Measurements from ENCODE around the gene CD8B.
"Not testable (repeated sequence)": the region's sequence is repeated elsewhere in the genome, so short reads cannot be mapped to it uniquely, and the experiment has no call there.

Gene CD8B

DNA sequence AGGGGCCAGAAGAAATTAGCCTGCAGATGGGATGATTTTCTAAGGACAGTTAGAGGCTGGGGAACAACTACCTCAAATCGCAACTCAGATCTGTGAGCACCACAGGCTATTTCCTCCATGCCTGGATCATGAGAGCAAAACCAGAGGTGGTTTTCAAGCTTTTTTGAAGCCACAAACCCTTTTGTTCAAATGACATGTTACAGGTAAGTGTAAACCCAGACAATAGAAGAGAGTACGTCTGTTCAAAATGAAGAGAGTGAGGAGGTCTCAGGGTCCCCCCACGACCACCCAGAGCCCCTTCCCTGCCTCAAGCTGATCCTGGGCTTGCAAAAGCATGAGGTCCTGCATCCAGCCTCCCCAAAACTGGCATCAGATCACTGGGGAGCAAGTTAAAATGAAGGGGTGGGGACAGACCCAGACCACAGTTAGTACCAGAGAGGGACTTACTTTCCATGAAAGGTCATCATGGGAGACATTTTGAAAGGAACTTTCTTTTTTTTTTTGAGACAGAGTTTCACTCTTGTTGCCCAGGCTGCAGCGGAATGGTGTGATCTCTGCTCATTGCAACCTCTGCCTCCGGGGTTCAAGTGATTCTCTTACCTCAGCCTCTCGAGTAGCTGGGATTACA is 19.0 kb downstream of the CD8B start:
- H3K9me3 Mint-ChIP-seq; H3K36me3 Mint-ChIP-seq (ENCODE audit: low read depth); H3K27me3 Mint-ChIP-seq (ENCODE audit: low read depth); H3K4me3 Mint-ChIP-seq: not testable (repeated sequence)
- H3K27ac Mint-ChIP-seq: peak overlapping the region; percentile 27
- peaks cover 16% of the 10 kb centered on the region for H3K4me1 Mint-ChIP-seq (ENCODE audit: low read depth)

DNA sequence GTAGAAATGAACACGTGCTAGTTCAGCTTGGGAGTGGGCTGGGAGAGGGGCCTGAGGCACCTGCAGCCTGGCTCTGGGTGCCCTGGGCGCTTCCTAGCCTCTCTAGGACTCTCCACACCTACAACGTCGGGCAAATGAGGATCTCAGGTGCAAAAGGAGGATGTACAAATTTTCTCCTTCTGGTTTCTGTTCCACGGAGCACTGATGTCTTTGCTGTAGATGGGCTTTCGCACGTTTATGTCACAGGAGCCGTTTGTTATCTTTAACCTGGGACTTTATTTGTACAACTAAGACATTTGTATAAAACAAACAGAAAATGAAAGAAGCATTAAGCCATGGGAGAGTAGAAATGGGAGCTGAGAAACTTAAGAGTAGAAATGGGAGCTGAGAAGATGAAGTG is 20.4 kb downstream of the CD8B start:
- not testable (repeated sequence) for H3K27ac Mint-ChIP-seq; H3K27me3 Mint-ChIP-seq (ENCODE audit: low read depth); H3K4me3 Mint-ChIP-seq; H3K9me3 Mint-ChIP-seq; H3K36me3 Mint-ChIP-seq (ENCODE audit: low read depth)
- H3K4me1 Mint-ChIP-seq (ENCODE audit: low read depth): peaks cover 21% of the 10 kb centered on the region

DNA sequence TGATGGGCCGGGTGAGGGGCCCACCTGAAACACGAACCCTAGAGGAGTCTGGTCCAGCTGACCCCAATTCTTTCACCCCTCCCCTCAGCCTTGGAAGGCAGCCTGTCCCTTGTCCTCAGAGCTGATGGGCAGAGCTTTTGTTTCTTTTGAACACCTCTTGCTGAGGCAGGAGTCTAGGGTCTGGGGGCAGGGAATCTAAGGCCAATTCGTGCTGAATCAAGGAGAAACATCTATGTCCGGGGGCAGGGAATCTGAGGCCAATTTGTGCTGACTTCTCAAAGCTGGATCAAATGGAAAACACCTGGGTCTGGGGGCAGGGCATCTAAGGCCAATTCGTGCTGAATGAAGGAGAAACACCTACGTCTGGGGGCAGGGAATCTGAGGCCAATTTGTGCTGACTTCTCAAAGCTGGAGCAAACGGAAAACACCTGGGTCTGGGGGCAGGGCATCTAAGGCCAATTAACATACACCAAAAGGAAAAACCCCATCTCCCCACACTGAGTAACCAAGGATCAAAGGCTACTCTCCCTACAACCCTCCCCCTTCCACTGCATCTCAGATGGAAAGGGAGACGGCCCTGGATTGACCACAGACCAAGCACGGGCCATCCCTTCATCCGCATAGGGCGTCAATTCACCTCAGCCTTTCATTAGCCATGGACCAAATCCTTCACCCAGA is 21.7 kb downstream of the CD8B start:
- not testable (repeated sequence) for H3K4me3 Mint-ChIP-seq; H3K9me3 Mint-ChIP-seq; H3K27ac Mint-ChIP-seq; H3K27me3 Mint-ChIP-seq (ENCODE audit: low read depth); H3K36me3 Mint-ChIP-seq (ENCODE audit: low read depth)
- peaks cover 21% of the 10 kb centered on the region for H3K4me1 Mint-ChIP-seq (ENCODE audit: low read depth)

DNA sequence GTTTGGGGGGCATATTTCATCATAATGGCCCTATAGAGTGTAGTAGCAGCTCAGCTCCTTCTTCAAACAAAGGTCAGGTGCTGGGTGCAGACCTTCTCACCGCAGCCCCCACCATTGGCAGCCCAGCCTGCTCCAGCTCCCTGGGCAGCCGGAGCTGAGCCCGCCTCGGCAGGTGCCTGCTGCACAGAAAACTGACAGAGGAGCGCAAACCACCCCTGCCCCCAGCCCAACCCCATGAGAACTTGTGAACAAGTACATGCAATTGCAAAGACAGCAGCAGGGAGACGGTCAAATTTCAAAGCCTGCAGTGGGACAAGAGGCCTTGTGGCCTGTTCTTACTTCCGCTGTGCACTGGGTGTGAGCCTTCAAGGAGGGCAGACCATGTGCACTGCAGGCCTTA is 22.2 kb downstream of the CD8B start:
- peaks cover 21% of the 10 kb centered on the region for H3K4me1 Mint-ChIP-seq (ENCODE audit: low read depth)
- H3K27ac Mint-ChIP-seq; H3K4me3 Mint-ChIP-seq; H3K9me3 Mint-ChIP-seq; H3K27me3 Mint-ChIP-seq (ENCODE audit: low read depth); H3K36me3 Mint-ChIP-seq (ENCODE audit: low read depth): not testable (repeated sequence)

DNA sequence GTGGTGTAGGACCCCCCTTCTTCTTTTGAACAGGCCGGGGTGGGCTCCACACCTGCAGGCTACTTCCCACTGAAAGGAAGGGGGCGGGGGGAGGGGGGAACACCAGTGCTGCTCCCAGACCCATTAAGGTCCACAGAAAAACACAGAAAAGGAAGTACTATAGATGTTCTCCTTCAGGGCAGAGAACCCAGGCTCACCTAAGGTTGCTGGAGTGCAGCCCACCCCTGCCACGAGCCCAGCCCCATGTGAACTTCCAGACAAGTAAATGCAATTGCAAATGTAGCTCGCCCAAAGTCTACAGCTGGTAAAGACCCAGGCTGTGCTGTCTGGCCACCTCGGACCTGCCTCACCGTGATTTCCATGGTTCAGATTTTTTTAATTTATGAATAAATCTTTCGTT is 24.0 kb downstream of the CD8B start:
- not testable (repeated sequence) for H3K36me3 Mint-ChIP-seq (ENCODE audit: low read depth); H3K27ac Mint-ChIP-seq; H3K9me3 Mint-ChIP-seq; H3K4me3 Mint-ChIP-seq; H3K27me3 Mint-ChIP-seq (ENCODE audit: low read depth)
- peaks cover 18% of the 10 kb centered on the region for H3K4me1 Mint-ChIP-seq (ENCODE audit: low read depth)

DNA sequence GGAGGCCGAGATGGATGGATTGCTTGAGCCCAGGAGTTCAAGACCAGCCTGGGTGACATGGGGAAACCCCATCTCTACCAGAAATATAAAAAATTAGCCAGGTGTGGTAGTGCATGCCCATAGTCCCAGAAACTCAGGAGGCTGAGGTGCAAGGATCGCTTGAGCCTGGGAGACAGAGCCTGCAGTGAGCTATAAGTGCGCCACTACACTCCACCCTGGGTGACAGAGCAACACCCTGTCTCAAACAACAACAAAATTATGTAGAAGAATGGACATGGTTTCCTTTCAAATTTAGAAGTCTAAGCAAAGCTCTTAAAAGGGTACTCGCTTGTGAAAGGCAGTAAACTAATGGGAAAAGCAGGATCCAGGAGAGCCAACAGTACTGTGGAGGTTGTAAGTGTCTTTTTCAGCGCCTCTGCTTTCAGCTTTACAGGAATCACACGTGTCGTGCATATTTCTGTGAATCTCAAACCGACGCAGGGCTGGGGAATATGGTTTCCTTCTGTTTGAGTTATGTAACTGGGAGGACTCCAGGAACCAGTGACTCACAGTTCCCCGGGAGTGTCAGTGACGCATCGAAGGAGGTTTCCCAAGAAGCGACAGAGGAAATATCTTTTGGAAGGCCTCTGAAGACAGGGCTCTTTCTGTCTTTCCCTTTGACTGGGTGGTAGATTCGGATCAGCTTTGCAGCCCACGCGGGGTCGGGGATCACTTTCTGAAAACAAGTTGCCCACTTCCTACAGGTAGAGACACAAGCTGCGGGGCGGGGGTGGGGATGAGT is 24.6 kb downstream of the CD8B start:
- H3K27ac Mint-ChIP-seq; H3K27me3 Mint-ChIP-seq (ENCODE audit: low read depth); H3K4me3 Mint-ChIP-seq; H3K9me3 Mint-ChIP-seq; H3K36me3 Mint-ChIP-seq (ENCODE audit: low read depth): not testable (repeated sequence)
- peaks cover 11% of the 10 kb centered on the region for H3K4me1 Mint-ChIP-seq (ENCODE audit: low read depth)

DNA sequence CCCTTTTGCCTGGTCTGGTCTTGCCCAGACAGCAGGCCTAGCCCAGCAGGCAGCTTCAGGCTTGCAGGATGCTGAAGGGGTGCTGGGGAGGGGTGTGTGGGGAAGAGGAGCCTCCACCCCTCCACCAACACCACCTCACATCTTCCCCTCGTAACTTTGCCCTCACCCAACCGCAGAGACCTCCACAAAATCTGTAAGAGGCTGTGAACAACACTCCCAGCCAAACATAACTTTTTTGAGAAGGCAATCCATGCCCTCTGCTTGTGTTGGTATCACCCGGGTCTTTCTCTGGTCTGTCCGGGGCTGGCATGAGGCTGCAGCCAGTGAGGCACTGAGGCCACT is 26.2 kb downstream of the CD8B start:
- not testable (repeated sequence) for H3K27ac Mint-ChIP-seq; H3K4me3 Mint-ChIP-seq; H3K4me1 Mint-ChIP-seq (ENCODE audit: low read depth); H3K9me3 Mint-ChIP-seq; H3K36me3 Mint-ChIP-seq (ENCODE audit: low read depth); H3K27me3 Mint-ChIP-seq (ENCODE audit: low read depth)

DNA sequence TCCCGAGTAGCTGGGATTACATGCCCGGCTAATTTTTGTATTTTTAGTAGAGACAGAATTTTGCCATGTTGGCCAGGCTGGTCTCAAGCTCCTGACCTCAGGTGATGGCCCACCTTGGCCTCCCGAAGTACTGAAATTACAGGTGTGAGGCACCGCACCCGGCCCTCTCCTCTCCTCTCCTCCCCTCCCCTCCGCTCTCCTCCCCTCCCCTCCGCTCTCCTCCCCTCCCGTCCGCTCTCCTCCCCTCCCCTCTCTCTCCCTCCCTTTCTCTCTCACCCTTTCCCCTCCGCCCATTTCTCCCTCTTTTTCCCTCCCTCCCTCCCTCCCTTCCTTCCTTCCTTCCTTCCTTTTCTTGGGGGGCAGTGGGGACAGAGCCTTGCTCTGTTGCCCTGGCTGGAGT is 28.4 kb downstream of the CD8B start:
- Mint-ChIP-seq H3K4me3 (no peak overlapping the region), H3K4me1 (ENCODE audit: low read depth) (peaks cover 9% of the 10 kb centered on the region)

DNA sequence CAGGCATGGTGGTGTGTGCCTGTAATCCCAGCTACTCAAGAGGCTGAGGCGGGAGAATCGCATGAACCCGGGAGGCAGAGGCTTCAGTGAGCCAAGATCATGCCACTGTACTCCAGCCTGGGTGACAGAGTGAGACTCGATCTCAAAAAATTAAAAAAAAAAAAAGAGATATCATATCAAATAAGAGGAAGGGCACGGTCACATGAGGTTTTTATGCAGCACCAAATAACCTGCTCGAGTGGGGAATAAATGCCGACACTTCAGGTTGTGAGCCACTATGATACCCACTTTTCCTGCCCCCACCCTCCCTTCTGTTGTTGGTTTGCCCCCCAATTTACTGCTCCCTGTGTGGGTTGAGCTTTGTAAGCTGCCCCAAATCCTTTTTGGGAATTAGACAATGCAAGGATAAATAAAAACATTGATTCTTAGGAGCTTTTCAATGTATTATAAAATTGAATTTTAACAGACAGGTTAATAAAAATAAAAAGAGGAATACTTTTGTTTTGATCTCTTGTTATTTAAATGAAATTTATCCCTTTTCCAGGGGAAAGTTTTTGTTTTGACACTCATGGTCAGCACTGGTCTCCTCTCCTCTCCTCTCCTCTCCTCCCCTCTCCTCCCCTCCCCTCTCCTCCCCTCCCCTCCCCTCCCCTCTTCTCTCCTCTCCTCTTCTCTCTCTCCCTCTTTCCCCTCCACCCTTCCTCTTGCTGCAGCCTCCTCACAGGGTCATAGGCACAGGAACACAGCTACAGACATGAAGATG is 29.2 kb downstream of the CD8B start:
- no peak overlapping the region for H3K27ac Mint-ChIP-seq
- peaks cover 8% of the 10 kb centered on the region for H3K4me1 Mint-ChIP-seq (ENCODE audit: low read depth)
- no peaks in the 10 kb centered on the region for H3K27me3 Mint-ChIP-seq (ENCODE audit: low read depth)
- no peaks in the 10 kb centered on the region for H3K9me3 Mint-ChIP-seq
- H3K36me3 Mint-ChIP-seq (ENCODE audit: low read depth): no peaks in the 10 kb centered on the region
- no peak overlapping the region for H3K4me3 Mint-ChIP-seq

More for the DNA sequence above, 28.4 kb downstream of the CD8B start:
- Mint-ChIP-seq H3K36me3 (ENCODE audit: low read depth) (no peaks in the 10 kb centered on the region), H3K9me3 (no peaks in the 10 kb centered on the region), H3K27ac (no peak overlapping the region), H3K27me3 (ENCODE audit: low read depth) (no peaks in the 10 kb centered on the region)

DNA sequence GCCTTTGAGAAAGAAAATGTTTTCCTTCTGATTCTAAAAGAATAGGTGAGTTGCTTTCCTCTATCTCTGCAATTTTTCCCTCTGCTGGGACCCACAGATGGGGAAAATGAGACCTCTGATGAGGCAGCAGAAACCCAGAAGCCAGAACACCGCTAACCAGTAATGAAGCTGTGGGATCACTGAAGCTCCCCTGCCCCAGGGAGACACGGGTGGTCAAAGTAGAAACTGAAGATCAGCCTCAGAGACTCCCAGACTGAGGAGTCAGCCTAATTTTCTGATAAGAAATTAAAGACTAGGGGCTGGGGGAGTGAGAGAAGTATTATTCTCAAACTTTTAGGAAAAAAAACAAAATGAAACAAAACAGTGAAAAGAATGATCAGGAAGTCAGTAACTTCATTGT is 30.1 kb downstream of the CD8B start:
- Mint-ChIP-seq H3K4me3 (no peak overlapping the region), H3K27ac (no peak overlapping the region), H3K36me3 (ENCODE audit: low read depth) (no peaks in the 10 kb centered on the region), H3K9me3 (no peaks in the 10 kb centered on the region), H3K27me3 (ENCODE audit: low read depth) (no peaks in the 10 kb centered on the region), H3K4me1 (ENCODE audit: low read depth) (peaks cover 8% of the 10 kb centered on the region)

DNA sequence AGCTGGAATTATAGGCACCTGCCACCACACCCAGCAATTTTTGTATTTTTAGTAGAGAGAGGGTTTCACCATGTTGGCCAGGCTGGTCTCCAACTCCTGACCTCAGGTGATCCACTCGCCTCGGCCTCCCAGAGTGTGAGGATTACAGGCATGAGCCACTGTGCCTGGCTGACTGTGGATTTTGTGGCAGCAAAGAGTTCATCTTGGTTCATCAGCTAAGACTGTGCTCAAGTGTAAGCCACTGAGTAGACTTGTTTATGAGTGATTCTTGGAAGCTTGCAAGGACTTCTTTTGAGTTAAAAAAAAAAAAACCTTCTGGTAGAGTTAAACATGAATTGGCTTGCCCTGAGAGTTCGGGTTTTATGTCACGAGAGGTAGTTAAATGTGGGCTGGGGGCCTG is 34.7 kb downstream of the CD8B start:
- Mint-ChIP-seq H3K27ac (no peak overlapping the region), H3K27me3 (ENCODE audit: low read depth) (no peaks in the 10 kb centered on the region), H3K4me3 (no peak overlapping the region)

DNA sequence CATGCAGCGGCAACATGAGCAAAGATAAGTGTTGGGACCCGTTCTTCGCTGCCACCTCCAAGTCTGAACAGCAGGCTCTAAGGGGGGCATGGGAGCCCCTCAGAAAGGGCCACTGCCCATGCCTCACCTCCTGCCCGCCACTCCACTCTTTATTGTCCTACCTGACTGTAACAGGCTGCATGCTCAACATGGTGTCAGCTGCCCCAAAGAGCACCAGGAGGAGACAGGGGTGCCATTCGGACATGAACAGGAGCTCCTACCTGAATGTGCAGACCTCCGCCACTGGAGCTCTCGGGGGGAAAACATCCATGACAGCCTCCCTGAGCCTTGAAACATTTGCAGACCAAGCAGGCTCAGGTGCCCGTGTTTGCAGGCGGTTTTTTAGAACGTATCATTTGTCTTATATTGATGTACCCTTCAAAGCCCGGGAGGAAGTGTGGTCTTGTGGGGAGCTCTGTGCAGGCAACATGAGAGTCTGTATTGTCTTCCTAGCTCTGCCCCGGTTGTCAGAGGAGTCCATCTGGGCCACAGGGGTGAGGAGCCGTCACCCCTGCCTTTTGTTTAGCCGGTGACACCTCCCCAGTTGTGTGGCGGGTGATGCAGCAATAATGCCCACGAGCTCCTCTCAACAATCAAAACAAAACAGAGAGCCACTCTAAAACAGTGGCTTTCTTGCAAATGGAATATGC is 35.8 kb downstream of the CD8B start:
- H3K27me3 Mint-ChIP-seq (ENCODE audit: low read depth): no peaks in the 10 kb centered on the region
- H3K27ac Mint-ChIP-seq: peak overlapping the region; percentile 83
- peaks cover 3% of the 10 kb centered on the region for H3K36me3 Mint-ChIP-seq (ENCODE audit: low read depth)
- peaks cover 13% of the 10 kb centered on the region for H3K9me3 Mint-ChIP-seq
- H3K4me1 Mint-ChIP-seq (ENCODE audit: low read depth): peaks cover 21% of the 10 kb centered on the region
- H3K4me3 Mint-ChIP-seq: peak overlapping the region; percentile 68

More for the DNA sequence above, 34.7 kb downstream of the CD8B start:
- H3K9me3 Mint-ChIP-seq: peaks cover 10% of the 10 kb centered on the region
- peaks cover 21% of the 10 kb centered on the region for H3K4me1 Mint-ChIP-seq (ENCODE audit: low read depth)
- H3K36me3 Mint-ChIP-seq (ENCODE audit: low read depth): peaks cover 3% of the 10 kb centered on the region

DNA sequence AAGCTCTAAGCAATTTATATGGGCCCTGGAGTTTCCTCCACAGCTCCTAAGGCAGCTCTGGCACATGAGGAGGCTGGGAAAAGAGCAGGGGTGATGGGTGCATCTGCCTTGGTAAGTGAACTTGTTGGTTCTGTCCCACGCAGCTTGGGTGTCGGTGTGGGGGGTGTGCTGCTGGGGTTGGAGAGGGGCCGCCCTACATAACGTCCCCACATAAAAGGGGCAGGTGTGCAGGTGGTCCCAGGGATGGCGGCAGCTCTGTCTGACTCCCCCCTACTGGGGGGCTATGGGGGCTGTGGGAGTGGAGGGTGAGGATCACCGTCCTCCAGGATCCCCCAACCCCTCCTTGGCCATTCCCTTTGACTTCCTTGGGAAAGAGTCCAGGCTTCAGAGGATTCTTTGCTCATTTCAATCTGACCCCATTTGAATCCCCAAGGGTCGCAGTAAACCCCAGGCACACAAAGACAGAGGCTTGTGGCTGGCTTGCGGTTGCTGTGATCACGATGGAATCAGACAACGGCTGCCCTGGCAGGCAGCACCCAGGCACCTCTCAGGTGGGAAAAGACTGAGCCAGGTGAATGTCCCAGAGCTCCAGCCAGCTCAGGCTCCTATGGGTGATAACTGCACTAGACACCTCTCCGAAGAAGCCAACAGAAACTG is 36.5 kb downstream of the CD8B start:
- Mint-ChIP-seq H3K4me3 (no peak overlapping the region), H3K36me3 (ENCODE audit: low read depth) (peaks cover 3% of the 10 kb centered on the region), H3K27me3 (ENCODE audit: low read depth) (no peaks in the 10 kb centered on the region), H3K27ac (no peak overlapping the region), H3K9me3 (peaks cover 13% of the 10 kb centered on the region), H3K4me1 (ENCODE audit: low read depth) (peaks cover 21% of the 10 kb centered on the region)
